ENCODE measurements around the gene DHX8.

Gene DHX8

DNA sequence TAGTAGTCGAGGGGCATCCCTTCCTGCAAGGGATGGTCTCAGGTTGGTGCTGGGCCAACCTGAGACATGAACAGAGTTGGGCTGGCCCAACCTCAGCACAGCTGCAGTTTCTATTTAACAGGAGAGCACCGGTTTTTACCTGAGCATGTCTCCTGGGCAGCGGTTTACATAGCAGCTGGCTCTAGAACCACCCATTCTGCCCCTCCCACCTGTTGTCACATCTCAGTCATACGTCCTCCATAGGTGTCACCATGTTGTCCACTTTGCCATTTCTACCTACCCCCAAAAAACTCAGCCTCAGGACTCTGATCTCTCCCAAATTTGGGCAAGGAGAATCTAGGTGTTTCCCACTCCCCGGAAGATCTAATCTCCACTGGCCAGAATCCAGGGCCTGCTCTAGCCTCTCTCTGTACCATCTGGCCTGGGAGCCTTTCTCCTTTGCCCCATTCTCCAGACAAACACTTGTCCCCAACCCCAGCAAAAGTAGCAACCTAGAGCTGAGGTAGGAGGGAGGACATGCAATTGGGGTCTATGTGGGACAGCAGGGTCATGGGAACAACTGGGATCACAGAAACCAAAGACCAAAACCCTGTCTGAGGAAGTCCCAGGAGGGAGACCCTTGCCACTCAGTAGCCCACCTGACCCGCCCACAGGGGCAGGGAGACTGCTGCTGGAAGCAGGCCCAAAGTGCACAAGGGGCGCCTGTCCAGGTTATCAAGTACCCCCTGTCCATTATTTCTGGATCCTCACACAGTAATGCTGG, 43.3 kb downstream of the DHX8 start:
- no peak for DNase-seq

DNA sequence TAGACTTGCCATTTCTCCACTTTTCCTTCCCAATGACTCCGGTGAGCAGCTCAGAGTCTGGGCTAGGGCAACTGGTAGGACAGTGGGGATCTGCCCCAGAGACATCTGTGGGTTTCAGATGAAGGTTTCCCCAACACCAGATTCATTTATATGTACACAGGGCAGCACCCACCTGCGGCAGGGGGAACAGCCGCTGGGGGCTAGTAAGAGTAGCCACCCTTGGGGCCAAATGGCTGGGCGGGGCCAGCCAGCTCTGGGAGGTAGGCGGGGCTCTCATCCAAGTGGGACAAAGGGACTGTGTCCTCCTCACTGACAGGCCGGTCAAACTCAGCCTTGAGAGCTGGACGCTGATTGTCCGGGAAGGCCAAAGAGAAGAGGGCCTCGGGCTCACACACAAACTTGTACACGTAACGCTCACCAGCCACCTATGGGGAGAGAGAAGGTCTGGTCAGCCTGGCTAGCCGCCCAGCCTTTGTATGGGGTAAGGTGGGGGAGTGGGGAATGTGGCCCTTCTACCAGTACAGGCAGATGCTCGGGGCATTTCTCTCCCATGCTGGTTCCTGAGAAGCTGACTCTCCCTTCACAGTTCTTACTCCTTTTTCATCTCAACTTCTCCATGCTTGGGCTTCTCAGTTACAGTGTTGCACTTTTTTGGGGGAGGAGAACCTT, 44.7 kb downstream of the DHX8 start:
- DNase-seq, result no peak

DNA sequence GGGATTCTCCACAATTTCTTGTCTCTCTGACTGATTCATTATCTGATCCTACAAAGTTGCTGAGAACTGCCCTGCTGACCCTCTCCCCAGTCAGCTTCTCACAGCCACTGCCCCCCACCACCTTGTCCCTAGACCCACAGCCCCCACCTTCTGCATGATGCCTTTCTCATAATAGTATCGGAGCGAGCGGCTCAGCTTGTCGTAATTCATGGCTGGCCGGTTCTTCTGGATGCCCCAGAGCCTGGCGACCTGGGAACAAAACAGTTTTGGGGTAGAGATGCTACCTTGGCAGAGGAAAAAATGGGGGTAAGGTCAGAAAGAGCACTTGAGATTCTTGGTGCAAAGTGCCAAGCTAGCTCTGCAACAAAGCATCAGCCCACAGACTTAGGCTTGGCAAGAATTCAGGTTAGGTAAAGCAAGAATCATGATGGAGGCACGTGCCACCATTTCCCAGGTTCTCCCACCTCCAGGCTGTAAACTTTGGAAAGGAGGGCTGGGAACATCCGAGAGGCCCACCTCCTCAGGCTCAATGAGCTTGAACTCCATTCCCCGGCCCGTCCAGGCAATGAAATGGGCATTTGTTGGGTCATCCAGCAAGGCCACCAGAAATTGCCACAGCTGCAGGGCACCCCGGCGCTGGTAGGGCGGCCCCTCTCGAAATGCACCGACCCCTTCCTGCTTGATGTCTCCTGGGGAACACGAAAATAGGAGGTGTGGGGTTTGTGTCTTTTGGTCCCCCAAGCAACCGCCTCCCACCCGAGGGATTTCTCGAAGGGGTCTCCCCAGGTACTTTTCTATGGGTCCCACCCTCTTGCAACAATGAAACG, 45.4 kb downstream of the DHX8 start:
- DNase-seq, result no peak

DNA sequence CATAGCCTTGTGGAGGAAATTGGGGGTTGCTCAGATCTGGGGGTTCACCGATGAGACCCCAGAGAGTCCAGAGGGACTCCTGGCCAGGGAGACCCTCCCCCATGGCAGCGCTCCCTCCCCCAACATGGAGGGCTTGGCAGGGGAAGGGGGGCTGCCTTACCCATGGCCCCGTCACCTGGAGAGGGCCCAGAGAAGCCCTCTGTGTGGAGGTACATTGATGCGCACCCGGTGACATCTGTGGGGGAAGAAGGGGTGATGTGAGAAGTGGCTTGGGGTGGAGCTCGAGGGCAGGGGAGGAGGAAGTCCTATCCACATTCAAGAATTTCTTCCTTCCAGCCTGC, 46.1 kb downstream of the DHX8 start:
- DNase-seq, result no peak

DNA sequence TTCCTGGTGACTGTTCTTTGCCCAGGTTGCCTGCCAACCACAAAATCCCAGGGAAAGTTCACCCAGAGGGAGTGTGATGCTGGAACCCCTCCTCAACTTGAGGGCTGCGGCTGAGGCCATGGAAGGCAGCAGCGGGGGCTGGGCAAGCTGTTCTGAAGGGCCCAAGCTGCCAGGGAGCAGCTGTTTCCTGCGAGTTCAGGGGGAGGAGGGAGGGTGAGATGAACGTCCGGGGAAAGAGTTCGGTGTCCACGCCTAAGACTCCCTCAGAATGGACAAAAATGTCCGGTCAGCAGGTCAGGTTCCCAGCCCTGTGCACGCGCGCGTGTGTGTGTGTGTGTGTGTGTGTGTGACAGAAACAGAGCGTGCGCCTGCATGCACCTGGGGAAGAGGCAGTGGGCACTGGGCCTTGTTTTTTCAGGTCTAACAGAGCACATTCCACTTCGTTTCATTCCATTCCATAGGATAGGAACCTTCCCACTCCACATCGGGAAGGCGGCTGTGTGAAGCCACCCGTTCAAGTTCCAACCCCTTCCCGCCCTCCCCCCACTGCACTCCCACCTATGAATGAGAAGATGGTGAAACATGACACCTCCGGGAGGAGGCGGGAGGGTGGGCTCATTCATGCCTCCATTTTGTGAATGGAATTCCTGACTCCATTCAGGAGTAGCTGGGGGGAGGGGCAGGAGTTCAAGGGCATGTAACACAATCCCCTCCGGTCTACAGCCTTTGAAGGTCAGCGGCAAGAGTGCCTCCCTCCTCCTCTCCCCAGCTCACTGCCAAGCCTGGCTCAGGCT, 46.7 kb downstream of the DHX8 start:
- peak; percentile 88 for DNase-seq

DNA sequence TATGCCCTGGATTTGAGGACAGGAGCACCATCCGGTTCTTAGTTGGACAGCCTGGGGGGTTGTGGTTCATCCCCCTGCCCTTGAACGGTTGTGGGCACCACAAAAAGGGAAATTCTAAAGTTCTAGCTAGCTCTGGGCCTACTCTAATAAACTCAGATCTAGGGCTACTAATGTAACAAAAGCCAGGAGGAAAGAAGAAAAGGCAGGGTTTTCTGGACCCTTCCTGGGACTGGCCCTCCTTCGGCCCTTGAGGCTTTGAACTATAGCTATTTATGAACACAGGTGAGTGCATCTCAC, 47.3 kb downstream of the DHX8 start:
- no peak for DNase-seq

DNA sequence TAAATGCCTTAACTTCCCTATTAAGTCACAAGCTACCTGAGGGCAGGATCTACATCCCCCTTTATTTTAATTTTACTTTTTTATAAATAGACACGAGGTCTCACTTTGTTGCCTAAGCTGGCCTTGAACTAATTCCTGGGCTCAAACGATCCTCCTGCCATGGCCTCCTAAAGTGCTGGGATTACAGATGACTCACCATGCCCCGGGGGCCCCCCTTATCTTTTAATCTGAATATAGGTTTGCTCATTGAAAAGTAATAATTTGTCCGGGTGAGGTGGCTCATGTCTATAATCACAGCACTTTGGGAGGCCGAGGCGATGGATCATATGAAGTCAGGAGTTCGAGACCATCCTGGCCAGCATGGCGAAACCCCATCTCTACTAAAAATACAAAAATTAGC, 48.2 kb downstream of the DHX8 start:
- DNase-seq, result no peak

DNA sequence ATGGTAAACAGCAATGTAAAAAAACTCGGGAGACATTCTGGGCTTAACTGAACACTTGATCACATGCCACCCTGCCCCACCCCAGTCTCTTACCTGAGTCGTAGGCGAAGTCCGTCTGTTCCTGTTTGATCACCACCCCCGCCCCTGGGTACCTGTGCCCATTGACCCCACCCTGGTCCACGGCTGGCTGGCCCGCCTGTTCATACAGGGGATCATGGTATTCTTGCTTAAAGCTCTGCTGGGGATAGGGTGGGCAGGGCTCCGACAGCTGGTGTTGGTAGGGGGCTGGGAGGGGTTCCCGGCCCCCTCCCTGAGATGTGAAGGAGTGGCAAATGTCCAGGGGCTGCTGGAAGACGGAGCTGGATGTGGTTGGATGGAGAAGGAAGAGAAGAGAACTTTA, 48.8 kb downstream of the DHX8 start:
- no peak for DNase-seq

DNA sequence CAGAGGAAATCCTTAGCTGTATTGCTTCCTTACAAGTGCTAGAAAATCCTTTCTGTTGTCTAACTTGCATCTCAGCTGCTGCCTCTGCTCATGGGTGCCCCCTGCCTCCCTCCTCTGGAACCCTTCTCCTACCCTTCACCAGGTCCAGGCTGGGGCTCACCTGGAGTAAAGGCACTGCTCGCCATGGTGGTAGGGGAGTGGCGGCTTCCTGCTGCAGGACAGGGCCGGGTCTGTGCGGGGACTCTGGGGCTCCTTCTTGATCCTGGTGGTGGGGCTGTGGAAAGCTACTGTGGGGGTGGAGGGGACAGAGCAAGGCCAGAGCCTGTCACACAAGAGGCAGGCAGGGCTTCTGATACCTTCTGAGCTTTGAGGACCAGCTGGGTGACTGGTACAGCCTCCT, 49.9 kb downstream of the DHX8 start:
- no peak for DNase-seq

DNA sequence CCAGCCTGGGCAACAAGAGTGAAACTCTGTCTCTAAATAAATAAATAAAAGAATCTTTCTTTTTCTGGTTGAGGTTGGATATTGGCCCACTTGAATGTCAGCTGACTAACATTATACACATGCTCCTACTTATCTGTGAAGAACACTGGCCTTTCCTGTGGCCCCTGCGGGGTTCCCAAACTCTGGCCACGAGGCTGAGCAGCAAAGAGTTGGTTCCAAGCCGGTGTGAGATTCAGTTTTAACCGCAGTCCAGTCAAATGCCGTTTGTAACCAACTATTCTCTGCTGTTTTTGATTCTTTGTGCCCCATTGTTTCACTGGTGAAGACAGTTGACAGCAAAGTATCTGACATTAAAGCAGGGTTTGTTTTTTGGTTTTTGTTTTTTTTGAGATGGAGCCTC, 51.1 kb downstream of the DHX8 start:
- no peak for DNase-seq

DNA sequence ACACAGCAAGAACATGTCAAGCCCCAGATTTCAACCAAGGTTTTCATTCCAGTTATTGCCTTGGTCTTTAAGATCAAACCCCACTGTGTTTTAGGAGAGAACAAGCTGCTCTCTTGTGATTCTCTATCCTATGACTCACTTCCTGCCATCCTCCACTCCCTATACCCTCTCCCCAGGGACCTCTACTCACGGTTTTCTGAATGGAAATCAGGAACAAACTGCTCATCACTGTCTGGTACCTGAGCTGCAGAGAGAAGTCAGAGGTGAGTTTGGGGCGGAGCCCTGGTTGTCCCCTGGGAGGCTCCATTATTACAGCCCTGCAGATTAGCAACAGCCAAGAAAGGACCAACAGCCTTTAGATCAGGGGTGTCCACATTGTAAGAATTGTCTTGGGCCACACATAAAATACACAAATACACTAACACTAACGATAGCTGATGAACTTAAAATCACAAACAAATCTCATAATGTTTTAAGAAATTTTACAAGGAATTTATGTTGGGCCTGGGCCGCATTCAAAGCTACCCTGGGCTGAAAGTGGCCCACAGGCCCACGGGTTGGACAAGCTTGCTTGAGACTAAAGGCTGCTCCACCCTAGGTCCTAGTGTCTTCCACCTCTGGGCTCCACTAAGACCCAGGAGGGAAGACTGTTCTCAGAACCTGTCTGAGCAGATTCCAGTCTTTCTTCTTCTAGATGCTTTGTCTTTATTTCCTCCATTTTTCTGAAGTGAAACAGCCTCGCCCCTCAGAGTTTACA, 52.6 kb downstream of the DHX8 start:
- DNase-seq, result no peak

DNA sequence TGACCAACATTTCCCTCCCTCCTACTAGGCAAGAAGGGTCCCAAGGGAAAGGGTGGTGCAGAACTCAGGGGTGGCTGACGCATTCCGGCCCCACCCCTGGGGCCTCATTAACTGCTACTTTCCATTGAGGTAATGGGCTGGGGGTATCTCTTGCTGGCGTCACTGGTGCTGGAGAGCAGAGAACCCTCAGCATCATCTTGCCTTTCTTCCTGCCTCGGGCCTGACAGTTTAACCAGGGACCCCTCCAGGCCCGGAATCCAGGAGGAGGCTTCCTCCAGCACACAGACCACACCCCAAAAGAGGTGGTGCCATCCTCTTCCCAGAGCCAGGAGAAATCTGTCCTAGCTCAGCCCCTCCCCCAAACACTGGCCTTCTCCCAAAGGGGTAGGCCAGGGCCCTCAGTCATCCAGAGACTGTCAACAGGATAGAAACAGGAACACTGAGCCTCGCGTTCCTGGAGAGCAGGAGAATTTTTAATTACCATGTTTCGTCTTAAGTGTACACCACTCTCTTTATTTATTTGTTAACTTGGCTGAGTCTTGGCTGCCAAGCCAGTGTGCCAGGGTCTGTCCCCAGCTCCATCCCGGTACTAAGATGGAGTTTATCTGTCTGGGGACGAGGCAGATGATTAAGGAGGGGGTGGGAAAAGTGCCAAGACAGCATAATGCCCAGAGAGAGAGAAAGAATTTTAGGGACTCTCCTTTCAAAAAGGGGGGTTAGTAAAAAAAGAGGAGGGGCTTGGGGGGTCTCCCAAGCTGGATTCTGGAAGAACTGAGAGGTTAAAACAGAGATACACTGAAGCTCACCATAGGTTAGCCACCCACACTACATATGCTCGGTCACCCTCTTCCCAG, 57.3 kb downstream of the DHX8 start:
- no peak for DNase-seq

DNA sequence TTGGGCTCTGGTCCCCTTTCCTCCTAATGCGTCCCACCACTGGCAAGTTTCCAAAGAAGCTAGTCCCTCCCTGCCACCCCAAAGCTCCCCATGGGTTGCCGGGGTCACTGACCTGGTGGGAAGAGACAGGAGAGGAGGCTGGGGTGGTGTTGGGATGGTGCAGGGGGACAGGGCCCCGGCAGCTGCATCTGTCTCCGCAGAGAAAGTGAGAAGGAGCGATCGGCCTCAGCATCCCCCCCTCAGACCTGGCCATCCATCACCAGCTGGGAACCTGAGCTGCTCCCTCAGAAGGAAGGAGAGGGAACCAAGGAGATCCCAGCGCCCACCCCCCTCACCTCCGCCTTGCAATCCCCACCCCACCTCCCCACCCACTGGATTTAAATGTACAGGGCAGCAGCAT, 59.1 kb downstream of the DHX8 start:
- DNase-seq, result no peak

DNA sequence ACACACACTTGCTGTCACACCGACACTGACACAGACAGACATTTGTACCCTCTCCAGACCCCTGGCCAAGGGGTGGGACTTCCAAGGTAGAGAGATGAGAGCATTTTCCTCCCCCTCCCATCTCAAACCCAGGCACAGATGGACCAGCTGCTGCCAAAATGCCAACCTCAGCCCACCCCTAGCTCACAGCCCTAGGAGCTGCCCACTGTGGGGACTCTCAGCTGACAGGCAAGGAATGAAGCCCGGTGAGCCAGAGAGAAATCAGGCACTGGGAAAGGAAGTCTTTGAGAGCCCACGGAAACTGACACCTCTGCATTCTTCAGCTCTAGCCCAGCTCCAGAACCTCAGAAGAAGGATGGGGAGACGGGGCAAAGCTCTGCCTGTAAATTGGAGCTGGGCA, 59.5 kb downstream of the DHX8 start:
- DNase-seq, result no peak

DNA sequence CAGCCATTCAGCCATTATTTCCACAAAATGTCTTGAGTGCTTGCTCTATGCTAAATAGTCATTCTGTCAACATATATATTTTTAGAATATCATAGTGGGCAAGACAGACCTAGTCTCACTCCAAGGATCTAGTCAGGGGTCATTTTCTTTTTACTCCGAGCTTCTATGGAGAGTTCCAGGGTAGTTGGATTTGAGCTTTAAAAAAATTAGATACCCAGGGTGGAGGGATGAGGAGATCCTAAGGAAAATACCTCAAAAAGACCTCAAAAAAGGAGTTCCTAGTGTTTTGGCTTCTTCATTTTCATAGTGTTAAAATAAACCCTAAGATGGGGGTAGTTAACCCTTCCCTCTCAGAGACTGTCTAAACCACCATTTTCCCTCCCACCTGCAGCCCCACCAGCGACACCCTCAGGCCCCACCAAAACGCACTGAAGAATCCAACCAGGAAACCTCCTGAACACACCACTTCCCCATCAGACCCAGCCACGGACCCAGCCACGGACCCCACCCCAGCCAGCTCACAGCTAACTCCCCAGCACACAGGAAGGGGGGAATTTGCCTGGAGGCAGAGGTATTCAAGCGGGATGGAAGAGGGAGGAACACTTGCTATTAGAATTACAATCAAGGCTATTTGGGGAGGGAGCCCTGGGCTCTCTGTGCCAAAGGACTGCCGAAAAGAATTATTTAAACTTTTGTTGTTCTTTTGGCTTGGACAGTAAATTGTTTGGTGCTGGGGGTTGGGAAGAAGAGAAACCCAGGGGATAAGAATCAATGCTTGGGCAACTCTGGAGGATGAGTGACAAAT, 60.2 kb downstream of the DHX8 start:
- DNase-seq, result no peak

DNA sequence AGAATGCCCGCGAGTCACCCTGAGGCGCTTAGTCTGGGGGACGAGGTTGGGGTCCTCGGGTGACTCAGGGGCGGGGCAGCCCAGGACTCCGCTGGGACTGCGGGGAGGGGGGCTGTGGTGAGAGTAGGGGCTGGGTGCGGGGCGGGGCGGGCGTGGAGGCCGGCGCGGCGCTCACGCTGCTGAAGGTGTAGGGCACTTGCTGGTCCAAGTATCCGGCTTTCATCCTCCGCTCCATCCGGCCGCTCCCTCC, 61.5 kb downstream of the DHX8 start:
- no peak for DNase-seq

DNA sequence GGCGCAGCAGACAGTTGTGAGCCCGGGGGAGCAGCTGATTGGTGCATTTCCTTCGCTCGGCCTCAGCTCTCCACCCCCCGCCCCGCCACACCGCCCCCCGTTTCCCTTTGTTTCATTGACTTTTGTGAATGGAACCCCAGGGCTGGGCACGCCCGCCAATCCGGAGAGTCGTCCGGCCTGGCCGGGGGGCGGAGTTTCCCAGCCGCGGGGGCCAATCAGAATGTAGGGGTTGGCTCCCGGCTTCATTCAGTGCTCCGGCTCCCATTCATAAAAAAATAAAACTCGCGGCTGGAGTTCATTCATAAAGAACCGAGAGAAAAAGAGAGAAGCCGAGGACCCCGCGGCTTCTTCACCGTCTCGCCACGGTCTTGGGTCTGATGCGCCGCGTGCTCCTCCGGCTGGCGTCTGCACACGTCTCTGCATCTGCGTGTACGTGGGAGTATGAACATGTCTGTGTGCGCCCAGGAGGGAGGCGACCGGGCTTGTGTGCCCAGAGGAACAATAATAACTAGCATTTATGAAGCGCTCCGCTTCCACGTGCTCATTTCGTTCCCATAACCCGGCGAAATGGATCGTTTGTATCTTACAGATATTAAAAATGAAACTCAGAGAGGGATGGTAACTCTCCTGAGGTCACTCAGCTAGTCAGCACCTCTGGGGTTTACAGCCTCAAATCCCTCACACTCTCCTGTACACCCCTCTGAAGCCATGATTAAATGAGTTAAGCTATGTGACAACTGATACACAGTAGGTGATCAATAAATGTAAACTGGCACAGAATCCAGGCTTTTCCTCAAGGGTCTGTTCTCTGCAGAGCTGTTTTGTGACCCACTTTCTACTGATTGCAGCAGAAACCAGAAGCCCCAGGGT, 62.8 kb downstream of the DHX8 start, which contains the start of gene ETV4:
Gene ETV4 (minus strand): TSS at position 22 of the 870 bp plus-strand sequence. CDS start 723 bp downstream, outside the sequence.
- DNase-seq, result peak; percentile 9

DNA sequence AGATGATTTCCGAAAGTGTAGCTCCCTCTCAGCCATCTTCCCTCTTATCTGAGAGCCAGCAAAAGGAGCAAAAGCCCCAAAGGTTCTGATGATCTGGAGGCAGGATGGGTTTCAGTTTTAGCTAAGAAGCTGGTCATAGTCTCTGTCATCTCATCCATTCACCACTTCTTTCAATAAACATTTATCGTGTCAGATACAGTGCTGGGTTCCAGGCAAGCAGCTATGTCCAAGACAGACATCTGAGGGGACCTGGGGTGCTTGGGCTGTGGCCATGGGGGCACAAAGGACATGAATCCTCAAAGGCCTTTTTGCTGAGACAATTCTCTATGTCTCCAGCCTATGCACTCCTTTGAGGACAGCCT, 63.4 kb downstream of the DHX8 start:
- DNase-seq, result no peak

DNA sequence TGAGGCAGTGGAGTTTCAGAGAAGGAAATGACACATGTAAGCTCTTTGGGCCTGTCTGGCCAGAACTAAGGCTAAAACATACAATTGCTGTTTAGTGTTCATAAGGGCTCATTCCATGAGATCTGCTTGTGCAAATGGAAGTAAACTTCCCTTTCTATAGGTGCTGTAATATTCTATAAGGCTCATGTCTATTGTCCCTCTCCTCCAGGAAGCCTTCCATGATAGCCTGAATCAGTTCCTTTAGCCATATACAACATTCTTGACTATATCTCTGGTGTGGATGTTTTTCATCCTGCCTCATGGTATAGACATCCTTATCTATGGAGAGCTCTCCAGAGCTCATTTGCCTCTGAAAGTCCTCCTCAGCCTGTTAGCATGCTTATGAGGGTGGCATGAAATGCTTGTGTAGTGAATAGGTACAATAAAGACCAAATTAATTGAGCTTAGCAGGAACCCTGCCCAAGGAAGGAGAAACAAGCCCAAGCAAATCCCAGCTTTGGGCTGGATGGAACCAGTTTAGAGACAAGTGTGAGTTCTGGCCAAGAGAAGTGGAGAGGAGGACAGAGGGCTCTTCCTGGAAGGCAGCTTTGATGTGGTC, 64.0 kb downstream of the DHX8 start:
- DNase-seq, result no peak
